SKM-1 treated with dmso at 0.1 percent for 144 hours (cell line): ENCODE results near the gene NDUFA6.
"Not testable (repeated sequence)": the region's sequence is repeated elsewhere in the genome, so short reads cannot be mapped to it uniquely, and the experiment has no call there.

ENCODE experiments used
- DNase-seq: peaks from one replicate; lab custom pipeline; 2025; ENCODE audit not compliant: unreplicated experiment; lab: John Stamatoyannopoulos, UW

The NDUFA6 gene

DNA sequence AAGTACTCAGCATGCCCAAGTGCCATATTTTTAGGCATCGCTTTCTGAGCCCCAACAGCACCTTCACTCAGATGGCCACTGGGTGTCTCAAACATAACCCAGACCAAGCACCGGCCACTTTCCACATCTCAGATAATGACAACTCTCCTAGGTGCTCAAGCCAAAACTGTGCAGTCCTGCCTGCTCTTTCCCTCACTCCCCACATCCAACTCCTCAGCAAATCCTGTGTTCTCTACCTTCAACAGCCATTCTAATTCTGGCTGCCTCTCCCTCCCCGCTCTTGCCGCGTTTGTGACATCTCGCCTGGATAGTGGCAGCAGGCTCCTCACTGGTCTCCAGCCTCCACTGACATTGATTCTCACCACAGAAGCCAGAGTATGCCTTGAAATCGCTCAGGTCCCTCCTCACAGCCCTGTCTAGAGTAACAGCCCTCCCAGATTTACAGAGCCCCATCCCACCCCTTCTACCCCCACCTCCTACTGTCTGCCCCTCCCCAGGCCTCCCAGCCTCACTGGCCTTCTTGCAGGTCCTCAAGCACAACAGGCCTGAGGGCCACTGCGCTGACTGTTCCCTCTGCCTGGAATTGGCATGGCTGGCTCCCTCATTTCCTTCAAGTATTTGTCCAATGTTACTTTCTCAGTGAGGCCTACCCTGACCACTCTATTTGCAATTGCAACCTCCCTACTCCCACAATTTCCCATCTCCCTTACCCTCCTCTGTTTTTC, 17.8 kb downstream of the NDUFA6 start:
- no peak for DNase-seq

DNA sequence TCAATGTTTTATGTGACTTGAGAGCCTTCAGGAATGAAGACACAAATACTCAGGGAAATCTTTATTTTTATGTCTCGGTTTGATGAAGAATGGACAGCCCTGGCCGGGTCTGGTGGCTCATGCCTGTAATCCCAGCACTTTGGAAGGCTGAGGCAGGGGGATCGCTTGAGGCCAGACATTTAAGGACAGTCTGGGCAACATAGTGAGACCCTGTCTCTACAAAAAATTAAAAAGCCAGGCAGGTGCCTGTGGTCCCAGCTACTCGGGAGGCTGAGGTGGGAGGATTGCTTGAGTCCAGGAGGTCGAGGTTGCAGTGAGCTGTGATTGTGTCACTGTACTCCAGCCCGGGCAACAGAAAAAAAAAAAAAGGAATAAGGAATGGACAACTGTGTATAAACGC, 19.1 kb downstream of the NDUFA6 start:
- not testable (repeated sequence) for DNase-seq

DNA sequence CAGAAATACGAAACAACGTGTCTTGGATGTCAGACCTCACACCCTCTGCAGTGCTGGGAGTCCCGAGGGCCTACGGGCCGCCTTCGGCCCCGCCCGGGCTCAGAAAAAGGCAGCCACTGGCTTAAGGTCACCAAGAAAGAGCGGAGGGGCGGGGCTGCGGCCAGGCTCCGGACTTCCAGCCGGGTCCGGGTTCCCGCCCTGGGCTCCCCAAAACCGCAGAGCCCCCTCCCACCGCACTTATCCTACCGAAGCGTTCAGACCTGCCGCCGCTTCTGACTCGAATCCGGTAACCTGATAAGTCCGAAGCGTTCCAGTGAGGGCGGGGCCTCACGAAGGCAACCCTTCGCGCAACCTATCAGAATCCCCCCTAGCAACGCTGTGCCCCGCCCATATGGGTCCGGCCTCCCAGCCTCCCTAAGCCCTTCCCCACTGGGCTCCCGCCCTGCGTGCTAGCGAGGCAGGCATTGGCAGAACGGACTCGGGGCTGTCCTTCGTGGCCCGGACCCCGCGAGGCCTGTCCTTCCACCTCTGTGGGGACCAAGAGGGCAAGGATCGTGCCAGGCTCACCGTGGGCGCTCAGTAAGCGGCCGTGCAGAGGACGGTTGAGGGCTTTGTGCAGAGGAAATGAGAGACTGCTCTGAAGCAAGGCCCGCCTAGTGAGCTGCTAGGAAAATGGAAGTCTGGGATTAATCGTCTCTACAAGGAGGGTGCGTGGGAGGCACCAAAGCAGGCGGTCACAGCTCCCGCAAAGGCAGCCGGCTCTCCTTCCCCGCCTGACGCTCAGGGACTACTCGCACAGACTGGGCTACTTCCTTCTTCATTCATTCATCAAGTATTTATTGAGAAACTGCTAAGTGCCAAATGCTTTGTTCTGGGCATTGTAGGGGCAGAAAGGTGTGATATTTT, 19.8 kb downstream of the NDUFA6 start, which contains the start of gene NAGA:
TSS of gene NAGA (minus strand) at position 296 of the 906 bp plus-strand sequence. CDS start 515 bp downstream, outside the sequence.
- DNase-seq, result peak; percentile 97

DNA sequence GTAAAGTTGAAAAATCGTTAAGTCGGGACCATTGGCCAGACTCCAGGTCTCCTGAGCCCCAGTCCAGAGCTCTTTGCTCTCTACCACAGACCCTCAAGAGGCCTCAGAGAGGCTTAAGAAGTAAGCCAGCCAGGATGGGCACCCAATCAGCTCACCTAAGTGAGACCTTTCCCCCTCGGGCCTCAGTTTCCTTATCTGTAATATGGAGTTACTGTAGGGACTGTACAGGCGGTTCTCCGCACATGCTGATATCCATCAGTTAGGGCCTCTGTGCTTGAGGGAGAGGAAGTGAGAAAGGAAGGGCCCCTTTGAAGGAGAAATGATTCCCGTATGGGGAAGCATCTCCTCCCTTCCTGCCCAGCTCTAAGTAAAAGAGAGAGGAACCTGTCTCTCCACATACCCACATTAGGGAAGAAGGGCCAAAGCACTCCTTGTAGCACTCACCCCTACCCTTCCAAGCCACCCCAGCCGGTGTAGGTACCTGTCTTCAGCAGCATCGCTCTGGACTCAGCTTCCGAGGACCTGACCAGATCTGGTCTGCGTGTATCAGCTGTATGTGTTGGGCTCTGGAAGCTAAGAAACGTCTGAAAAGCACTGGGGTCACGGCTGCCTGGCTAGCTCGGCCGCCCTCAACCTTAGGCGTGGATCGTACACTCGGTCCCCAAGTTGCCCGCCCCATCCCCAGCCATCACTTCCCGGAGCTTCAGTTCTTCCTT, 20.6 kb downstream of the NDUFA6 start:
- DNase-seq, result peak; percentile 72

DNA sequence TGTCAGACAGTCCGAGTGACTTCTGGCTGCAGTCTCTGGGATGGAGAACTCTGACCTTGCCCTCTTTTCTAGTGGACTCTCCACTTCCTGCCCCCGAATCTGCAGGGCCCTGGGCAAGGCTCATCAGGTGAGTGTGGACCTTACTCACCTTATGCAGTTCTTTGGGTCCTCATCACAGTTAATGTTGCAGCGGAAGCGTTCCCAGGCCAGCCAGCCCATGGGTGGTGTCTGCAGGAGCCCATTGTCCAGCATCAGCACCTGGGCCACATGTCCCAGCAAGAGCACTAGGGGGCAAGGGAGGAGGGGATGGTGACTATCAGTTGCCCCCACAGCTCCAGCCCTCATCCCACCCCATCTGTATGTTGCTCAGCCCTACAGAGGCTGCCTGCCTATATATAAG, 22.3 kb downstream of the NDUFA6 start:
- no peak for DNase-seq

DNA sequence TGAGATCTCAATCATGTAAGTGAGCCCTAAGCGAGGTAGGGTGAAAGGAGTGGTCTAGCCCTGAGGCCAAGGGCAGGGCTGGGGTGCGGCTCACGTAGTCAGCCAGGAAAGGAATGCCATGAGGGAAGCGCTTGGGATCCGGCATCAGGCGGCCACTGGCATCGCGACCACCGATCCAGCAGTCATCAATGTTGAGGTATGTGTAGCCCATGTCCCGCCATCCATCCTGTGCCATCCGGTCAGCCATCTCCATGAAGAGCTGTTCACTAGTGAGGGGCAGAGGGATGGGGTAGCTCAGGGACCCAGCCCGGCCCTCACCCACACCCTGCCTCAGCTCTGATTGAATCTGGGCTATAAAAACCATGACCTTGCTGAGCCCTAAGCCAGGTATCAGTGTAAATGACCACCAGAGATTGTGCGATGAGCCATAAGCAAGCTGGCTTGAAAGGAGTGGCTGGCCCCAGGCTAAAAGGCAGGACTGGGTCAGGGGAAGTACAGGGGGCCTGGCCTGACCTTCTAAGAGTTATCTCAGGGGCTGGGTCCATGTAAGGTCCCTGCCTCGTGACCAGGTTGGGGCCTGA, 22.8 kb downstream of the NDUFA6 start:
- no peak for DNase-seq

DNA sequence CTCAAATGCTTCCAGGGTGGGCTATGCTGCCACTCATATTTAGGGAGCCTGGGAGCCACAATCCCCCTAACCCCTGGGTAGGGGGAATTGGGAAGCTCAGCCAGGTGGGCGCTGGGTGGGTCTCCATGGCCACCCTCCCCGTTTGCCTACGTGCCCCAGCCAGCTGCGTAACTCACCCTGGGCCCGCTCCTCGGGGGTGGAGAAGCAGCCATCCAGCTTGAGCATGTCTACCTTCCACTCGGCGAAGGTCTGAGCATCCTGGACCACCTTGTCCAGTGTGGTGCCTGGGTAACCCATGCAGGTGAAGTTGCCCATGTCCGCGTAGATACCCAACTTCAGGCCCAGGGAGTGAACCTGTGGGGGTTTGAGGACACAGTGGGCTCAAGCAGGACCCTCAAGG, 23.6 kb downstream of the NDUFA6 start:
- DNase-seq, result no peak

DNA sequence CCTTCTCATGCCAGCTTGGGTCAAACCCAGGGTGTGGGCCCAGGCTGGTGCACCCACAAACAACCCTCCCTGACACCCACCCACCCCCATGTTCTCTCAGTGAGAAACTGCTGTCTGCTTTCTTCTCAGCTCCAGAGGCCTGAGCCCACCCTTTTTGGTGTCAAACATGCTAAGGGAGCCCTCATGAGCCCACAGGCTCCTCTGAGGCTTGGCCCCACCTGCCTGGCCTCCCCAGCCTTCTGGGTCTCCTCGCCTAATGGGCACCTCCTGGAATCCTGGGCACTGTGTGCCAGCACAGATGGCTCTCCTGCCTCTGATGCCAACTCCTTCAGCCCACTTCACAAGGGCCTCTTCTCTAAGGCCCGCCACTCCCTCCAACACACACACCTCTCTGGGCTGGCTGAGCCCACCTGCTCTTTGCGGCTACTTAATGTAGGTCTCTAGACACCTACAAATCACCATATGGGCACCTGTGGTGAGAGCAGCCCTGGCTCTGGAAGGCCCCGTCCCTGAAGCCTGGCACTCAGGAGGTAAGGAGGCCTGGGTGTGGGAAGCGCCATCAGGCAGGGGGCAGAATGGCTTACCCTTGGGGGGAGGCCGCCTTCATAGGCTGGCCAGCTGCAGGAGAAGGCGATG, 24.3 kb downstream of the NDUFA6 start:
- DNase-seq, result no peak

DNA sequence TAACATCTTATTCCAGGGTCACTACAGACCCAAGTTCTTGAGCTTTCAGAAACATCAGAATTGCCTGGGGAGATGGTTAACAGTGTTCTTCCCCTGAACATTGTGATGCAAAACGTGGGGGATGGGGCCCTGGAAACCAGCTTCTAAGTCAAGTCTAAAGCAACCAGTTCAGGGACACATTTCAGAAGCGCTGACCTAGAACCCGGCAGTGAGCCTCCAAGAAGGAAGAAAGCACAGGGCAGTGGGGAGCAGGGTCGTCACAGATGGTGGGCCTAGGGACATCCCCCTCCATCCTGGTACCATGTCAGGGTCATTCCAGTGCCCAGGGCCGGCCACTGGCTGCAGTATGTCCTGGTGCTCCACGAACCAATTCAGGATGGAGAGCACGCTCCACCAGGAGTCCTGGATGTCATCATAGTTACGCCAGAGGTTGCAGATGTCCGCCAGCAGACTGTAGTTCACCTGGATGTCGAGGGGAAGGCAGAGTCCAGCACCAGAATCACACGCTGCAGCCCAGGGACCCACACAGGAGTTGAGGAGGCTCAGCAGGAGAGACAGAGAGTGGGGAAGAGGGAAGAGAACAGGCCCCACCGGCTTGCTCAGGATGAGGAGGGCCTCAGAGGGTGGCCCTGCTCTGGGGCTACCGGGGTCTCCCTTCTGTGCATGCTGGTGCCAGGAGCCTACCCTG, 25.0 kb downstream of the NDUFA6 start:
- no peak for DNase-seq

DNA sequence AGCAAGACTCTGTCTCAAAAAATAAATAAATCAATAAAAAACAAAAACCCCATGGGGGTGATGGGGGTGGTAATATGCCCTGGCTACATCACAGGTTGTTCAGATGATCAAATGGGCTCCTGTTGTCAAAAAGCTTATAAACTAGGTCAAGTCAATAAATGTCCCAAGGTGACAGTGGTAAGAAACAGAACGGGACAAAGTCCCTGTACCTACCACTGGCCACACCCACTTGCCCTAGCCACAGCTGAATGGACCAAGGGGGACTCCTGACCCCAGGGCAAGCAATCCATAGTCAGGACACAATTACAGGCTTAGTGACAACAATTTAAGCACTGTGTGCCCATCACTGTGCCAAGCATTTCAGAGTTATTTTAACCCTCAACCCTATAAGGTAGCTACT, 25.9 kb downstream of the NDUFA6 start:
- DNase-seq, result no peak

DNA sequence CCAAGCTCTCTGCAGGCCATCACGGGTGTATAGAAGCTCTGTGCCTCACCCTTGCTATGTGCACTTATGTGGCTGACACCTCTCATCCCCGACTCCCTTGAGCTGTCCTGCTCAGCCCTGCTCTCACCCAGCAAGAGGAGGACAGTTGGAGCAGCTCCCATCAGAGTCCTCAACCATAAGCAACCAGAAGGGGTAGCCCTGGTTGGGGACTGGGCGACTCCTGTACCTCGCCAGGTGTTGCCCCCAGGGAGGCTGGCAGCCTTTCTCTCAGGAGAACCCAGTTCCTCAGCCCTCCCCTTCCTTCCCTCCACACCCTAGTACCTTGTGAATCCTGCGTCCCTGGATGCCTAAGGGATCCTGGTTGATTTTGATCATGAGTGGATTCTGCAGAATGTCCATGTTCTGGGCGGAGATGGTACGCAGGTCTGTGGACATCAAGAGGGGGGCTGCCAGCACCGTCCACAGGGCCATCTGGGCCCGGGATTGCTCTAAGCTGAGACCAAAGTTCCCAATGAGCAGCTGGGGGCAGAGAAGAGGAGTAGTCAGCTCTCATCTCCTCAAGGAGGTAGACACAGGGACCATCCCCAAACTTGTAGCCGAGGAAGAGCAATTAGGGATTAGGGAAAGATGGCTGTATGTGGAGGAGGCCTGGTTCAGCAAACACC, 27.9 kb downstream of the NDUFA6 start:
- DNase-seq, result no peak

DNA sequence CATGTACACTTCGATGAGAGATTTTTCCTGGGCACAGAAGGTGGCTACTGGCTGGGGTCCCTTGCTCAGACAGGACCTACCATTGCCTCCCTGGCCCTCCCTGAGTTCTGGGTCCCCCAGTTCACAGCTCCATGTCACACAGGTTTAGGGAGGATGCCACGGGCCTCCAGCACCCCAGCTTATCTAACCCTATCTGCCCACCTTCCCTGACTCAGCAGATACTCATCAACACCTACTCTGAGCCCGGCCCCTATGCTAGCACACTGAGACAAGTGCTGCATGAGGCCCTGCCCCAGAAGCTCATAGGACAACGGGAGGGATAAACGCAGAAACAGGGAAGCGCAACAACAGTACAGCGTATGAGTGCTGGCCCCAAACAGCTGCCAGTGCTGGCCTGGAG, 29.5 kb downstream of the NDUFA6 start:
- DNase-seq, result no peak

DNA sequence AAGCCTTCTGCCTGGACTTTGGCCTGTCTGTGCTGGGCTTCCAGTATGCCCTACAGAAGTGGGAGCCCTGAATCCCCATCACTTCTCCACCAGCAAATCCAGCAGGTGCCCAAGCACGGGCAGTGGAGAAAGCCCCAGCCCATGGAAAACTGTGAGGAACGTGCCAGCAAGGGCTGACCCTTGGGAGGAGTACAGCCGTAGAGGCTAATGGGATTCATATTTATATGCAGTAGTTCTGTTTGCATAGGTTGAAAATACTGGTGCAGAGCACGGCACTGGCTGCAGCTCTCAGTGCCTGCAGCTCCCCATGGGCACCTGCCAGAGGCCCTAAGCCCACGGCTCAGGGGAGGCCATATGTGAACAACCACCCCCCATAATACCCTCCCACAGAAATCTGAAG, 30.1 kb downstream of the NDUFA6 start:
- no peak for DNase-seq

DNA sequence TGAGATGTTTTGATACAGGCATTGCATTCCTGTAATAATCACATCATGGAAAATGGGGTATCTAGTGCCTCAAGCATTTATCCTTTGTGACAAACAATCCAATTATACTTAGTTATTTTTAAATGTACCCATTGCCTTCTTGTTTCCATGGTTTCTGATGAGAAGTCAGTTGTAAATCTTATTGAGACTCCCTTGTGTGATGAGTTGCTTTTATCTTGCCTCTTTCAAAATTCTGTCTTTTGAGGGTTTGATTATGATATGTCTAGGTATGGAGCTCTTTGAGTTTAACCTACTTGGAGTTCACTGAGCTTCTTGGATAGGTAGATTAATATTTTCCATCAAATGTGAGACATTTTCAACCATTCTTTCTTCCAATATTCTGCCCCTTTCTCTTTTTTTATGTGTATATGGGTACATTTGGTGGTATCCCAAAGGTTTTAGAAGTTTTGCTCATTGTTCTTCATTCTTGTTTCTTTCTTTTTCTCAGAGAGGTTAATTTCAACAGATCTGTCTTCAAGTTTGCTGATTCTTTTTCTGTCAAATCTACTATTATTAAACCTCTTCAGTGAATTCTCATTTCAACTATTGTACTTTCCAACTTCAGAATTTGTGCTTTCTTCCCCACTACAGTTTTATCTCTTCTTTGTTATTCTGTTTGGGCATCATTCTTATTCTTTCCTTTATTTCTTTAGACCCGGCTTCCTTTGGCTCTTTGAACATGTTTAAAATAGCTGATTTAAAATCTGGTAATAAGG, 33.6 kb downstream of the NDUFA6 start:
- no peak for DNase-seq

DNA sequence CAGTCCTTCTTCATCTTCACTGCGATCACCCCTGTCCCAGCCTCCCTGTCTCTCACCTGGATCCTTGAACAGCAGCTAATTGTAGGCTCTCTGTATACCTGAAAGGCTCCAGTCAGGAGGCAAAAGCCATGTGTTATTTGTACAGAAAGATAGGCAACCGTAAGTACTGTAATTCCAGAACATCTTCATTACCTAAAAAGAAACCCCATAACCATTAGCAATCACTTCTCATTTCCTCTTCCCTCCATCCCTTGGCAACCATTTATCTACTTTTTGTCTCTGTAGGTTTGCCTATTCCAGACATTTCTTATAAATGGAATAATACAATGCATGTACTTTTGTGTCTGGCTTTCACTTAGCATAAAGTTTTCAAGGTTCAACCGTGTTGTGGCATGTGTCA, 37.8 kb downstream of the NDUFA6 start:
- no peak for DNase-seq

DNA sequence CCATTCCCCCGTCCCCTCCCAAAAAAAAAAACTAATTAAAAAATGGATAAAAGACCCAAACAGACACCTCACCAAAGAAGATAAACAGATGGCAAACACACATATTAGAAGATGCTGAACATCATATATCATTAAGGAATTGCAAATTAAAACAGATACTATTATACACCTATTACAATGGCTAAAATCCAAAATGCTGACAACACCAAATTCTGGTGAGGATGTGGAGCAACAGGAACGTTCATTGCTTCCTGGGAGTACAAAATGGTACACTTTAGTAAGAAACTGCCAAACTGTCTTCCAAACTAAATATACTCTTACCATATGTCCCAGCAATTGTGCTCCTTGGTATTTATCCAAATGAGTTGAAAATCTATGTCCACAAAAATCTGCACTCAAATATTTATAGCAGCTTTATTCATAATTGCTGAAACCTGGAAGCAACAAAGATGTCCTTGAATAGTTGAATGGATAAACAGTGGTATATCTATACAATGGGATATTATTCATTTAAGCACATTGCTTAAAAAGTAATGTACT, 39.9 kb downstream of the NDUFA6 start:
- DNase-seq, result no peak

DNA sequence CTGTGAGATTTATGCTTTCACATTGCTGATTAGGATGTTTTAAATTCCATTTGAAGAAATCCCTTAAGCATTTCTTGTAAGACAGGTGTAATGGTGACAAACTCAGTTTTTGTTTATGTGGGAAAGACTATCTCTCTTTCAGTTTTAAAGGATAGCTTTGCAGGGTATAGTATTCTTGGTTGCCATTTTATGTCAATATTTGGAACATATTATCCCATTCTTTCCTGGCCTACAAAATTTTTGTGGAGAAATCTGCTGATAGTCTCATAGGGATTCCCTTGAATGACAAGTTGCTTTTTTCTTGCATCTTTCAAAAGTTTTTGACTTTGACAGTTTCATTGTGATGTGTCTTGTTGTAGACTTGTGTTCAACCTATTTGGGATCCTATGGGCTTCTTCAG, 48.8 kb downstream of the NDUFA6 start:
- no peak for DNase-seq

DNA sequence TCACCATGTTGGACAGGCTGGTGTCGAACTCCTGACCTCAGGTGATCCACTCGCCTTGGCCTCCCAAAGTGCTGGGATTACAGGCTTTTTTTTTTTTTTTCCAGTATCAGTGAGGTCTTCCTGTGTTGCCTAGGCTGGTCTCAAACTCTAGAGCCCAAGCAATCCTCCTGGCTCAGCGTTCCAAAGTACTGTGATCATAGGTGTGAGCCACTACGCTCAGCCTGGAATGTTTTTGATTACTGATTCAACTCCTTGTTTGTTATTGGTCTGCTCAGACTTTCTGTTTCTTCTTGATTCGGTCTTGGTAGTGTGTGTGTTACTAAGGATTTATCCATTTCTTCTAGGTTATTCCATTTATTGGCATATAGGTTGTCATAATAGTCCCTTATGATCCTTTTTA, 51.3 kb downstream of the NDUFA6 start:
- DNase-seq, result no peak
